ENCODE measurements around the gene SLC35B1. TPM values are rescaled to one million over a fixed set of nuclear protein-coding genes. Genes with fewer than 3 reads are reported as not detected.
A peak's percentile ranks its signal among the peaks of the same experiment; 100 is the strongest.

SLC35B1 gene
- total RNA-seq, 6 donors from 2014 or later, result 16.2 to 57.4 (median 42.2) TPM

- TF ChIP-seq, protein P1, sequence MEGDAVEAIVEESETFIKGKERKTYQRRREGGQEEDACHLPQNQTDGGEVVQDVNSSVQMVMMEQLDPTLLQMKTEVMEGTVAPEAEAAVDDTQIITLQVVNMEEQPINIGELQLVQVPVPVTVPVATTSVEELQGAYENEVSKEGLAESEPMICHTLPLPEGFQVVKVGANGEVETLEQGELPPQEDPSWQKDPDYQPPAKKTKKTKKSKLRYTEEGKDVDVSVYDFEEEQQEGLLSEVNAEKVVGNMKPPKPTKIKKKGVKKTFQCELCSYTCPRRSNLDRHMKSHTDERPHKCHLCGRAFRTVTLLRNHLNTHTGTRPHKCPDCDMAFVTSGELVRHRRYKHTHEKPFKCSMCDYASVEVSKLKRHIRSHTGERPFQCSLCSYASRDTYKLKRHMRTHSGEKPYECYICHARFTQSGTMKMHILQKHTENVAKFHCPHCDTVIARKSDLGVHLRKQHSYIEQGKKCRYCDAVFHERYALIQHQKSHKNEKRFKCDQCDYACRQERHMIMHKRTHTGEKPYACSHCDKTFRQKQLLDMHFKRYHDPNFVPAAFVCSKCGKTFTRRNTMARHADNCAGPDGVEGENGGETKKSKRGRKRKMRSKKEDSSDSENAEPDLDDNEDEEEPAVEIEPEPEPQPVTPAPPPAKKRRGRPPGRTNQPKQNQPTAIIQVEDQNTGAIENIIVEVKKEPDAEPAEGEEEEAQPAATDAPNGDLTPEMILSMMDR (IDR thresholded peaks at IDR 0.05), result no peak
- TF ChIP-seq POLR2A (IDR thresholded peaks at IDR 0.05) (no peak), EP300 (IDR thresholded peaks at IDR 0.05) (no peak), POLR2AphosphoS5 (IDR thresholded peaks at IDR 0.05) (no peak)
- H3K36me3 ChIP-seq, result peaks cover 6 to 19% (median 15%) of the 10 kb centered on the region in 4 donors
- H3K27me3 ChIP-seq, result no peaks in the 10 kb centered on the region
- peak overlapping the region in 2 of 4 donors; percentile 42 to 59 for H3K27ac ChIP-seq
- H3K4me1 ChIP-seq, result peaks cover 4 to 13% (median 7%) of the 10 kb centered on the region in 4 donors
- DNase-seq (peak in 1 of 2 donors; percentile 39), ATAC-seq (ENCODE audit: low FRiP score in 2 of 2) (peak; percentile 6 to 69)
- no peak overlapping the region for H3K4me3 ChIP-seq
- WGBS, 2 donors, result 63 to 74% methylated on average over 8 of the region's 8 CpGs
- no peaks in the 10 kb centered on the region for H3K9me3 ChIP-seq
These were observed 11.5 kb downstream of the SLC35B1 start for GRCh38 chr17:49696233-49696761.

GRCh38 chr17:49695698-49696232, 12.0 kb downstream of the SLC35B1 start:
- Histone ChIP-seq H3K9me3 (no peaks in the 10 kb centered on the region), H3K4me1 (peaks cover 4 to 16% (median 8%) of the 10 kb centered on the region in 4 donors), H3K36me3 (peaks cover 6 to 14% (median 10%) of the 10 kb centered on the region in 4 donors), H3K27ac (peak overlapping the region in 1 of 4 donors; percentile 42), H3K27me3 (no peaks in the 10 kb centered on the region), H3K4me3 (no peak overlapping the region)
- no peak for TF ChIP-seq EP300 (IDR thresholded peaks at IDR 0.05)
- no peak for ATAC-seq (ENCODE audit: low FRiP score in 2 of 2)
- DNase-seq, result no peak
- WGBS, 2 donors, result 38 to 47% methylated on average over 5 of the region's 5 CpGs

GRCh38 chr17:49694847-49695697, 12.7 kb downstream of the SLC35B1 start:
- peak; percentile 70 to 77 for ATAC-seq (ENCODE audit: low FRiP score in 2 of 2)
- 32 to 37% methylated on average over 16 of the region's 16 CpGs for WGBS, 2 donors

DNA sequence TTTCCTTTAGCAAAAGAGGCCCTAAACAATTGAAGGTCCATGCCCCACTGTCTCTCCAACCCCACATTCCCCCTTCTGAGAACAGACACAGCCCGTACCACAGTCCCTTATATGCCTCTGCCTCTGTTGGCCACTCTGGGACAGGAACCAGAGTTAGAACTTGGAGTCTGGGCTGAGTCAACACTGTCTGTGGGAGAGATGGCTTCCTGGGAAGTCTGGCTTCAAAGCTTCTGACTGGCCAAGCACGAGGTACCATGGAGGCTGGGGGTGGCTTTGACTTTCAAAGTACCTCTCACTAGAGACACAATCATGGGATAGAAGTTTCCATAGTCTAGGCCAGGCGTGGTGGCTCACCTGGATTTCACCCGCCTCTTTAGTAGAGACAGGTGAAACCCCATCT, 15.0 kb downstream of the SLC35B1 start:
- Histone ChIP-seq H3K9me3 (no peaks in the 10 kb centered on the region), H3K27me3 (no peaks in the 10 kb centered on the region), H3K36me3 (no peaks in the 10 kb centered on the region), H3K4me1 (peaks cover 23 to 46% (median 36%) of the 10 kb centered on the region in 4 donors), H3K27ac (no peak overlapping the region), H3K4me3 (no peak overlapping the region)
- no peak for TF ChIP-seq EP300 (IDR thresholded peaks at IDR 0.05)
- DNase-seq (no peak), ATAC-seq (ENCODE audit: low FRiP score in 2 of 2) (no peak)
- WGBS, 2 donors, result 87 to 89% methylated on average over 4 of the region's 4 CpGs

More at GRCh38 chr17:49694847-49695697, 12.7 kb downstream of the SLC35B1 start:
- Histone ChIP-seq H3K36me3 (peaks cover 1 to 7% (median 3%) of the 10 kb centered on the region in 4 donors), H3K27me3 (no peaks in the 10 kb centered on the region), H3K9me3 (no peaks in the 10 kb centered on the region), H3K4me3 (no peak overlapping the region), H3K4me1 (peaks cover 8 to 23% (median 13%) of the 10 kb centered on the region in 4 donors), H3K27ac (peak overlapping the region in 1 of 4 donors; percentile 52)
- no peak for TF ChIP-seq EP300 (IDR thresholded peaks at IDR 0.05)
- TF ChIP-seq, protein P1 (IDR thresholded peaks at IDR 0.05), result peak; percentile 80 to 93 (median 87)
- DNase-seq, result peak in 1 of 2 donors; percentile 60

DNA sequence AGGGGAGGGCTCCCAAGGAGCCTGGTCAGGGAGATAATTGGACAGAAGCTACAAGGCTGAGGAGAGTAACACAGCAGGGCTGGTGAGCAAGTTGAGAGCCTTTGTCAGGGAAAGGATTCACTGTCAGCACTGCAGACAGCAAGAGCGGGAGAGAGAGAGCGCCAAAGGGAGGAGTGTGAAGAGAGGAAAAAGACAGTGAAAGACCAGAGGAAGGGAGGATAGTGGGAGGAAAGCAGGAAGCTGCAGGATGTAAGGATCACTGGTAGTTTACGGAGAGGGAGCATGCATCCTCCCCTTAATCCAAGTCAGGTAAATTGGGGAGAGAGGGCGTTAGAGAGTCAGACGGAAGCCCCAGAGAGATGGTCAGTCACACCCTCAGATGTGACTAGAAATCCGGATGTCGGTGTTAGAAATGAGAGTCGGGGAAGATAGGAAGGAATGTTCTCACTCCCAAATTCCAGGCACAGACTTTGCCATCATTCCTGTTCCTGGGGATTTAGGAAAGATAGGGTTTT, 16.0 kb downstream of the SLC35B1 start:
- no peaks in the 10 kb centered on the region for H3K27me3 ChIP-seq
- TF ChIP-seq EP300 (IDR thresholded peaks at IDR 0.05), result no peak
- H3K4me3 ChIP-seq, result no peak overlapping the region
- ATAC-seq (ENCODE audit: low FRiP score in 2 of 2), result no peak
- DNase-seq, result no peak
- peak overlapping the region in 3 of 4 donors; percentile 50 to 85 (median 67) for H3K27ac ChIP-seq
- H3K4me1 ChIP-seq, result peaks cover 31 to 56% (median 43%) of the 10 kb centered on the region in 4 donors
- H3K36me3 ChIP-seq, result no peaks in the 10 kb centered on the region
- WGBS, 2 donors, result 57 to 63% methylated on average over 8 of the region's 8 CpGs
- no peaks in the 10 kb centered on the region for H3K9me3 ChIP-seq

GRCh38 chr17:49691086-49691676, 16.6 kb downstream of the SLC35B1 start:
- 82 to 83% methylated on average over 9 of the region's 9 CpGs for WGBS, 2 donors
- no peaks in the 10 kb centered on the region for H3K9me3 ChIP-seq
- H3K4me1 ChIP-seq, result peaks cover 35 to 57% (median 45%) of the 10 kb centered on the region in 4 donors
- H3K36me3 ChIP-seq, result no peaks in the 10 kb centered on the region
- H3K27ac ChIP-seq, result peak overlapping the region in 3 of 4 donors; percentile 50 to 85 (median 67)
- ATAC-seq (ENCODE audit: low FRiP score in 2 of 2) (peak in 1 of 2 donors; percentile 10), DNase-seq (no peak)
- H3K27me3 ChIP-seq, result no peaks in the 10 kb centered on the region
- H3K4me3 ChIP-seq, result no peak overlapping the region
- TF ChIP-seq POLR2AphosphoS5 (IDR thresholded peaks at IDR 0.05), result no peak
- TF ChIP-seq, protein P1 (IDR thresholded peaks at IDR 0.05), result no peak
- TF ChIP-seq EP300 (IDR thresholded peaks at IDR 0.05), result no peak
- TF ChIP-seq POLR2A (IDR thresholded peaks at IDR 0.05), result no peak
